Non-pigmented ciliary epithelial cell (primary cell): ENCODE data around the gene TGM3.

Experiments used
- DNase-seq: peaks from one replicate; pipeline ENCODE4 v3.0.0-alpha.2; 2010; ENCODE audit warnings: low read depth

Gene TGM3

GRCh38 chr20:2379511-2380229 lies 83.9 kb downstream of the TGM3 start:
- DNase-seq = no peak

GRCh38 chr20:2380601-2381000 lies 84.8 kb downstream of the TGM3 start, which contains the start of gene TGM6:
Gene TGM6, plus strand, starts transcription at chr20:2380901. Its CDS starts 68 bp downstream, at chr20:2380969.
- no peak for DNase-seq

GRCh38 chr20:2381303-2381702 lies 85.5 kb downstream of the TGM3 start:
- no peak for DNase-seq

GRCh38 chr20:2382833-2383232 lies 87.0 kb downstream of the TGM3 start:
- no peak for DNase-seq

GRCh38 chr20:2385026-2385425 lies 89.2 kb downstream of the TGM3 start:
- no peak for DNase-seq

GRCh38 chr20:2385496-2385895 lies 89.7 kb downstream of the TGM3 start:
- no peak for DNase-seq

GRCh38 chr20:2386516-2387179 lies 90.8 kb downstream of the TGM3 start:
- no peak for DNase-seq

GRCh38 chr20:2387180-2387577 lies 91.4 kb downstream of the TGM3 start:
- no peak for DNase-seq

GRCh38 chr20:2387580-2387979 lies 91.8 kb downstream of the TGM3 start:
- DNase-seq = no peak
